Suprapubic skin (tissue), 4 donors: ENCODE data around the gene BCKDHA.

Experiments
- EP300 ChIP-seq: sonication (generic); formaldehyde crosslinking; IDR thresholded peaks from one replicate; pipeline ENCODE4 v1.6.1; 2017; ENCODE audit warnings: antibody characterized with exemption
- POLR2A ChIP-seq, 2 donors: fragments of 450-650 bp; IDR thresholded peaks; one replicate each; pipeline ENCODE4 v1.6.1; 2017; ENCODE audit warnings: antibody characterized with exemption in 2 of 2, mild to moderate bottlenecking in 2 of 2, moderate library complexity in 2 of 2
- POLR2AphosphoS5 ChIP-seq, 3 donors: sonication (generic); formaldehyde crosslinking; IDR thresholded peaks; one replicate each; pipeline ENCODE4 v1.6.1; 2017; ENCODE audit warnings: antibody characterized with exemption in 3 of 3
- TF ChIP-seq, protein P1 (sequence below), 2 donors: fragments of 200-600 bp in 1 of 2; fragments of 450-650 bp in 1 of 2; sonication (generic) in 1 of 2; IDR thresholded peaks; one replicate each; pipeline ENCODE4 v1.5.1; 2016 to 2019; ENCODE audit warnings: antibody characterized with exemption in 2 of 2, mild to moderate bottlenecking in 1 of 2, moderate library complexity in 1 of 2

DNA sequence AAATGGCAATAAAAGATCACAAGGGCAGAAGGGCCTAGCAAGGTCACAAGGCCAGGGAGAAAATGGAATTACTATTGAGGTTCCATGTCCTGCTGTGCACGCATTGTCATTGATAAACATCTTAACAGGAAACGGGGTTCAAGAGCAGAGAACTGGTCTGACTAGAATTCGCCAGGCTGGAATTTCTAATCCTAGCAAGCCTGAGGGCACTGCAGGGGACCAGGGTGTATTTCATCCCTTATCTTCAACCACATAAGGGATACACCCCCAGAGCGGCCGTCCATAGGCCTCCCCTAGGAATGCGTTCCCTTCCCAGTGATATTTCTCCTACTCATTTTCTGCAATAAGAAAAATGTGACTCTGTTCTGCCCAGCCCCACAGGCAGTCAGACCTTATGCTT is 64.9 kb downstream of the BCKDHA start:
- no peak for TF ChIP-seq POLR2A (IDR thresholded peaks at IDR 0.05)
- TF ChIP-seq, protein P1, sequence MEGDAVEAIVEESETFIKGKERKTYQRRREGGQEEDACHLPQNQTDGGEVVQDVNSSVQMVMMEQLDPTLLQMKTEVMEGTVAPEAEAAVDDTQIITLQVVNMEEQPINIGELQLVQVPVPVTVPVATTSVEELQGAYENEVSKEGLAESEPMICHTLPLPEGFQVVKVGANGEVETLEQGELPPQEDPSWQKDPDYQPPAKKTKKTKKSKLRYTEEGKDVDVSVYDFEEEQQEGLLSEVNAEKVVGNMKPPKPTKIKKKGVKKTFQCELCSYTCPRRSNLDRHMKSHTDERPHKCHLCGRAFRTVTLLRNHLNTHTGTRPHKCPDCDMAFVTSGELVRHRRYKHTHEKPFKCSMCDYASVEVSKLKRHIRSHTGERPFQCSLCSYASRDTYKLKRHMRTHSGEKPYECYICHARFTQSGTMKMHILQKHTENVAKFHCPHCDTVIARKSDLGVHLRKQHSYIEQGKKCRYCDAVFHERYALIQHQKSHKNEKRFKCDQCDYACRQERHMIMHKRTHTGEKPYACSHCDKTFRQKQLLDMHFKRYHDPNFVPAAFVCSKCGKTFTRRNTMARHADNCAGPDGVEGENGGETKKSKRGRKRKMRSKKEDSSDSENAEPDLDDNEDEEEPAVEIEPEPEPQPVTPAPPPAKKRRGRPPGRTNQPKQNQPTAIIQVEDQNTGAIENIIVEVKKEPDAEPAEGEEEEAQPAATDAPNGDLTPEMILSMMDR (IDR thresholded peaks at IDR 0.05) = no peak
- no peak for TF ChIP-seq POLR2AphosphoS5 (IDR thresholded peaks at IDR 0.05)
- no peak for TF ChIP-seq EP300
